ENCODE data around the gene TSC2.

- TF ChIP-seq EGR1 (IDR thresholded peaks at IDR 0.05): no peak
- TF ChIP-seq CREB1 (IDR thresholded peaks at IDR 0.05; ENCODE audit: low read depth): no peak
- TF ChIP-seq EP300 (IDR thresholded peaks at IDR 0.05; ENCODE audit: borderline replicate concordance): no peak
- TF ChIP-seq RAD21 (IDR thresholded peaks at IDR 0.05; ENCODE audit: low read depth): no peak
- no peak for TF ChIP-seq TAF1 (IDR thresholded peaks at IDR 0.05; ENCODE audit: low read depth)
- no peak for TF ChIP-seq REST (IDR thresholded peaks at IDR 0.05; ENCODE audit: low read depth)
- TF ChIP-seq NFIC (IDR thresholded peaks at IDR 0.05): no peak
- no peak for TF ChIP-seq YY1 (IDR thresholded peaks at IDR 0.05; ENCODE audit: low read depth)
- TF ChIP-seq ZBTB7A (IDR thresholded peaks at IDR 0.05; ENCODE audit: low read depth): no peak
- TF ChIP-seq TEAD4 (IDR thresholded peaks at IDR 0.05): no peak
- TF ChIP-seq, protein P1, sequence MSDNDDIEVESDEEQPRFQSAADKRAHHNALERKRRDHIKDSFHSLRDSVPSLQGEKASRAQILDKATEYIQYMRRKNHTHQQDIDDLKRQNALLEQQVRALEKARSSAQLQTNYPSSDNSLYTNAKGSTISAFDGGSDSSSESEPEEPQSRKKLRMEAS (IDR thresholded peaks at IDR 0.05): no peak
- TF ChIP-seq TCF12 (IDR thresholded peaks at IDR 0.05; ENCODE audit: low read depth): no peak
- TF ChIP-seq FOXM1 (IDR thresholded peaks at IDR 0.05; ENCODE audit: borderline replicate concordance, low read depth): no peak
- TF ChIP-seq CEBPB (IDR thresholded peaks at IDR 0.05): no peak
Measured at GRCh38 chr16:2025251-2025650, 22.5 kb upstream of the TSC2 start.
